Fibroblast of villous mesenchyme (primary cell): Measurements from ENCODE around the gene EXOC6. TPM values are rescaled to one million over a fixed set of nuclear protein-coding genes. Genes with fewer than 3 reads are reported as not detected.
A peak's percentile ranks its signal among the peaks of the same experiment; 100 is the strongest.

Source experiments
- DNase-seq: peaks from one replicate; pipeline ENCODE4 v3.0.0-alpha.2; 2010; ENCODE audit warnings: low read depth
- H3K4me3 ChIP-seq: 2 replicates; pipeline ENCODE4 v1.5.1; 2011; ENCODE audit warnings: low read depth, mild to moderate bottlenecking, low read length
- total RNA-seq: library from RNA; depleted of rRNA; stranded (reverse); fragments of >200 nt; gene quantifications from 2 replicates; pipeline ENCODE4 v1.2.3, GENCODE V29; 2012
- TF ChIP-seq, protein P1 (sequence below): IDR thresholded peaks from 2 replicates; pipeline ENCODE4 v1.5.1; 2012; ENCODE audit warnings: low read depth, mild to moderate bottlenecking, low read length; ENCODE audit not compliant: insufficient read depth

EXOC6 gene
- total RNA-seq, 1 donor: 7.8 TPM

DNA sequence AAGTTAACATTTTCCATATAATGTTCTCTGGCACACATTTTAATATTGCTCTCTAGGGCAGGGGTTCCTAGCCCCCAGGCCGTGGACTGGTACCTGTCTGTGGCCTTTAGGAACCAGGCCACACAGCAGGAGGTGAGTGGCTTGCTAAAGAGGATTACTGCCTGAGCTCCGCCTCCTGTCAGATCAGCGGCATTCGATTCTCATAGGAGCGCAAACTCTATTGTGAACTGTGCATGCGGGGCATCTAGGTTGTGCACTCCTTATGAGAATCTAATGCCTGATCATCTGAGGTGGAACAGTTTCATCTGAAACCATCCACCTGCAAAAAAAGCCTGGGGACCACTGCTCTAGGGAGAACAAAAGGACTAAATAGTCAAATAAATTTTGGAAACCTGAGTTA lies 65.7 kb downstream of the EXOC6 start:
- H3K4me3 ChIP-seq: no peak overlapping the region
- TF ChIP-seq, protein P1, sequence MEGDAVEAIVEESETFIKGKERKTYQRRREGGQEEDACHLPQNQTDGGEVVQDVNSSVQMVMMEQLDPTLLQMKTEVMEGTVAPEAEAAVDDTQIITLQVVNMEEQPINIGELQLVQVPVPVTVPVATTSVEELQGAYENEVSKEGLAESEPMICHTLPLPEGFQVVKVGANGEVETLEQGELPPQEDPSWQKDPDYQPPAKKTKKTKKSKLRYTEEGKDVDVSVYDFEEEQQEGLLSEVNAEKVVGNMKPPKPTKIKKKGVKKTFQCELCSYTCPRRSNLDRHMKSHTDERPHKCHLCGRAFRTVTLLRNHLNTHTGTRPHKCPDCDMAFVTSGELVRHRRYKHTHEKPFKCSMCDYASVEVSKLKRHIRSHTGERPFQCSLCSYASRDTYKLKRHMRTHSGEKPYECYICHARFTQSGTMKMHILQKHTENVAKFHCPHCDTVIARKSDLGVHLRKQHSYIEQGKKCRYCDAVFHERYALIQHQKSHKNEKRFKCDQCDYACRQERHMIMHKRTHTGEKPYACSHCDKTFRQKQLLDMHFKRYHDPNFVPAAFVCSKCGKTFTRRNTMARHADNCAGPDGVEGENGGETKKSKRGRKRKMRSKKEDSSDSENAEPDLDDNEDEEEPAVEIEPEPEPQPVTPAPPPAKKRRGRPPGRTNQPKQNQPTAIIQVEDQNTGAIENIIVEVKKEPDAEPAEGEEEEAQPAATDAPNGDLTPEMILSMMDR: no peak
- no peak for DNase-seq

DNA sequence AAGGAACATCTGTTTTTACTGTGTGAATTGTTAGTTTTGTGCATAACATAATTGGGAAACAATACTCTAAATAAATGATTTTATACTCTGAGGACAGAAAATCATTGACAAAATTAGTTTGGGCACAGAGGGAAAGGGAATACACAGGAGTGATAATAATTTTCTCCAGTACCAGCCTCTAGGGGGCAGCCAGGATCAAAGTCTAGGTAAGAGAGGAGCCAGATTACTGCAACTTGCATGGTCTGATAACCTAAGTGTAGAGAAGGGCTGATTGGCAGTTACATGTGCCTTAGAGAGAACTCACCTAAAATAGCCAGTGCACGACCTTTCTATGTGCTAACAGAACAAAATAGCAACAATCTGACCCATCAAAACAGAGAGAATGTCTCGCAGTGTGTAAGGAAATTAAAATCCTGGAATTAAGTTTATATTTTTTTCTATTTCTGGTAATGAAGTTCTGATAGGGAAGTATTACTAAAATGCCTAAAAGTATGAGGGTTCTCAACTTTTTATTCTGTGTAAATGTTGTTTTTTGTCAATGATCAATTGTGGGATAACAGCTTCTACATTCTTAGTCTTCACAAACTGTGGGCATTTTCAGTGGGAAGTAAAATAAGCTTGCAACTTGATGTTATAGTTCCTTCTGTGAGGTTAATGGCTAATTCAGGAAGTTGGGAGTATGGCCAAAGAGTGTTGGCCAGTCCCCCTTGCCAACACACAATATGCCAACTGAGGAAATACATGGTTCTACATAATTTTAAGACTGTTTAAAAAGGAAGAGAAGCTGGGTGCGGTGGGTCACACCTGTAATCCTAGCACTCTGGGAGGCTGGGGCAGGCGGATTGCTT lies 66.4 kb downstream of the EXOC6 start:
- TF ChIP-seq, protein P1: peak; percentile 82
- no peak overlapping the region for H3K4me3 ChIP-seq
- DNase-seq: peak; percentile 48

DNA sequence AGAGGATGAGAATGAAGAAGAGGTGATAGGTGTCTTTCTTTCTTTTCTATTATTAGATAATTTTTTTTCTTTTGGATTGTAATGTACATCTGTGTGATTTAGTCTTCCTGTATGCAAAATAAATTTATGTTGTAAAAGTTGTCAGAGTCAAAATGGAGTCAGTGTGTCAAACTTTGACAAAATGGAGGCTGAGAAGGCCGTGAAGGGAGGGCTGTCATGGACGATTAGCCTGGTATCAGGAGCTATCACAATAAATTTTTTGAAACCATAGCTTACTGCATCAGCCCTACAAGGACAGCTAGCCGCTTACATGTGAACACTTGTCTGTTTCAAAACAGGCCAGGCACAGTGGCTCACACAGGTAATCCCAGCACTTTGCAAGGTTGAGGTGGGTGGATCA lies 67.6 kb downstream of the EXOC6 start:
- no peak overlapping the region for H3K4me3 ChIP-seq
- TF ChIP-seq, protein P1: no peak
- DNase-seq: no peak

DNA sequence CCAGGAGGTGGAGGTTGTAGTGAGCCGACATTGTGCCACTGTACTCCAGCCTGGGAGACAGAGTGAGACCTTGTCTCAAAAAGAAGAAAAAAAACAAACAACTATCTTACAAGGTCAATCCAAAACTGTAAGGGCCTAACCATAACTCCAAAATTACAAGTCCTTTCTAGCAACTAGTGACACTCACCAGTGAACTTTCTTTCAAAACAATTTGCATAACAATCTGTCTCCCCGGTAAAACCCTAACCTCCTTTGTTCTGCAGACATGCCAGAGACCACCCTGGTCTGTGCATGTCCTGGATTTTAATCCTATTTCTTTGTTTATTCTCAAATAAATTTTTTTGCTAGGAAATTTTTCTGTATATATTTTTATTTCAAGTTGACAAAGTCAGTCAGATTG lies 68.1 kb downstream of the EXOC6 start:
- no peak for DNase-seq
- no peak overlapping the region for H3K4me3 ChIP-seq
- TF ChIP-seq, protein P1: no peak

DNA sequence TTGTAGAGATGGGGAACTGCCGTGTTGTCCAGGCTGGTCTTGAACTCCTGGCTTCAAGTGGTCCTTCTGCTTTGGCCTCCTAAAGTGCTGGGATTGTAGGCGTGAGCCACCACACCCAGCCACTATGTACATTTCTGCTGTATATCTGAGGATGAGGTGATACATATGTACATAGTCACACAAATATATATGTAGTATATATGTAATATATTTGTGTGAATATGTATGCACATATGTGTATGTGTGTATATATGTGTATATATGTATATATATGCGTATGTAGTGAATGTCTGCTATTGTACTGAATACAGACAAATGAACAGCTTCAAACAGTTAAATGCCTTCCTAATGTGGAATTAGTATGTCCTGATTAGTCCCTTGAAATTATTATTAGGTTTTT lies 70.3 kb downstream of the EXOC6 start:
- DNase-seq: no peak
- no peak overlapping the region for H3K4me3 ChIP-seq
- TF ChIP-seq, protein P1: no peak

DNA sequence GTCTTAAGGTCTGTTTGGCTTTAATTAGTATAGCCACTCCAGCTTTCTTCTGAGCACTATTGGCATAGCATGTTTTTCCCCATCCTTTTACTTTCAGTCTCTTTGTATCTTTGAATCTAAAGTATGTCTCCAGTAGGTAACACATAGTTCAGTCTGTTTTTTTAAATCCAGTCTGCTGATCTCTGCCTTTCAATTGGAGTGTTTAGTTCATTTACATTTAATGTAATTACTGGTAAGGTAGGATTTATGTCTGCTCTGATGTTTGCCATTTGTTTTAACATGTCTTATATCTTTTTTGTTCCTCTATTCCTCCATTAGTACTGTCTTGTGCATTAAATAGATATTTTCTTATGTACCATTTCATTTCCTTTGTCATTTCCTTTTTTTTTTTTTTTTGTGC lies 72.5 kb downstream of the EXOC6 start:
- DNase-seq: no peak
- no peak overlapping the region for H3K4me3 ChIP-seq
- TF ChIP-seq, protein P1: no peak

DNA sequence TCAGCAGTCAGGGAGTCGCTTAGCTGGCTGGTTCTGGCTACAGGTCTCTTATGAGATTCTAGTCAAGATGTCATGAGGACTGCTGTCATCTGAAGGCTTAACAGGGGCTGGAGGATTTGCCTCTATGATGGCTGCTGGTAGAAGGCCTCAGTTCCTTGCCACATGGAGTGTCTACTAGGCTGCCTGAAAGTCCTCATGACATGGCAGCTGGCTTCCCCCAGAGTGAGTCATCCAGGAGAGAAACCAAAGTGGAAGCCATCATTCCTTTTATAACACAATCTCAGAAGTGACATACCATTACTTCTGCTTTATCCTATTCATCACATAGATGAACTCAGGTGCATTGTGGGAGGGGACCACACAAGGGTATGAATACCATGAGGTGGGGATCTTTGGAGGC lies 75.1 kb downstream of the EXOC6 start:
- no peak for DNase-seq
- TF ChIP-seq, protein P1: no peak
- no peak overlapping the region for H3K4me3 ChIP-seq
